Esophagus muscularis mucosa (tissue), 4 donors: ENCODE results near the gene ZIC2.

Experiments used
- CTCF ChIP-seq, 3 experiments: fragments of 200-600 bp in 2 of 3; fragments of 450-650 bp in 1 of 3; sonication (generic) in 2 of 3; IDR thresholded peaks; one replicate each; pipeline ENCODE4 v1.5.1; 2017 to 2019; ENCODE audit warnings: antibody characterized with exemption in 3 of 3, mild to moderate bottlenecking in 2 of 3, moderate library complexity in 1 of 3
- EP300 ChIP-seq: sonication (generic); formaldehyde crosslinking; IDR thresholded peaks from one replicate; pipeline ENCODE4 v1.6.1; 2017; ENCODE audit warnings: antibody characterized with exemption
- POLR2A ChIP-seq: fragments of 450-650 bp; IDR thresholded peaks from one replicate; pipeline ENCODE4 v1.6.1; 2017; ENCODE audit warnings: antibody characterized with exemption, moderate library complexity, mild to moderate bottlenecking, low read depth

DNA sequence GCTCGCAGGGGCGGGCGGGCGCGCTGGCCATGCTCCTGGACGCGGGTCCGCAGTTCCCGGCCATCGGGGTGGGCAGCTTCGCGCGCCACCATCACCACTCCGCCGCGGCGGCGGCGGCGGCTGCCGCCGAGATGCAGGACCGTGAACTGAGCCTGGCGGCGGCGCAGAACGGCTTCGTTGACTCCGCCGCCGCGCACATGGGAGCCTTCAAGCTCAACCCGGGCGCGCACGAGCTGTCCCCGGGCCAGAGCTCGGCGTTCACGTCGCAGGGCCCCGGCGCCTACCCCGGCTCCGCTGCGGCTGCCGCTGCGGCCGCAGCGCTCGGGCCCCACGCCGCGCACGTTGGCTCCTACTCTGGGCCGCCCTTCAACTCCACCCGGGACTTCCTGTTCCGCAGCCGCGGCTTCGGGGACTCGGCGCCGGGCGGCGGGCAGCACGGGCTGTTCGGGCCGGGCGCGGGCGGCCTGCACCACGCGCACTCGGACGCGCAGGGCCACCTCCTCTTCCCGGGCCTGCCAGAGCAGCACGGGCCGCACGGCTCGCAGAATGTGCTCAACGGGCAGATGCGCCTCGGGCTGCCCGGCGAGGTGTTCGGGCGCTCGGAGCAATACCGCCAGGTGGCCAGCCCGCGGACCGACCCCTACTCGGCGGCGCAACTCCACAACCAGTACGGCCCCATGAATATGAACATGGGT lies 599 bp downstream of the ZIC2 start:
- TF ChIP-seq CTCF (IDR thresholded peaks at IDR 0.05) (no peak), EP300 (no peak), POLR2A (no peak)
